ENCODE results near the gene POLD4. TPM values are rescaled to one million over a fixed set of nuclear protein-coding genes. Genes with fewer than 3 reads are reported as not detected.

Gene POLD4
- total and polyA plus RNA-seq, 2 of the 13 experiments (the other 11 are each of a cell fraction or from before 2014, with no cell fraction given) = 10.5 to 27.4 TPM

DNA sequence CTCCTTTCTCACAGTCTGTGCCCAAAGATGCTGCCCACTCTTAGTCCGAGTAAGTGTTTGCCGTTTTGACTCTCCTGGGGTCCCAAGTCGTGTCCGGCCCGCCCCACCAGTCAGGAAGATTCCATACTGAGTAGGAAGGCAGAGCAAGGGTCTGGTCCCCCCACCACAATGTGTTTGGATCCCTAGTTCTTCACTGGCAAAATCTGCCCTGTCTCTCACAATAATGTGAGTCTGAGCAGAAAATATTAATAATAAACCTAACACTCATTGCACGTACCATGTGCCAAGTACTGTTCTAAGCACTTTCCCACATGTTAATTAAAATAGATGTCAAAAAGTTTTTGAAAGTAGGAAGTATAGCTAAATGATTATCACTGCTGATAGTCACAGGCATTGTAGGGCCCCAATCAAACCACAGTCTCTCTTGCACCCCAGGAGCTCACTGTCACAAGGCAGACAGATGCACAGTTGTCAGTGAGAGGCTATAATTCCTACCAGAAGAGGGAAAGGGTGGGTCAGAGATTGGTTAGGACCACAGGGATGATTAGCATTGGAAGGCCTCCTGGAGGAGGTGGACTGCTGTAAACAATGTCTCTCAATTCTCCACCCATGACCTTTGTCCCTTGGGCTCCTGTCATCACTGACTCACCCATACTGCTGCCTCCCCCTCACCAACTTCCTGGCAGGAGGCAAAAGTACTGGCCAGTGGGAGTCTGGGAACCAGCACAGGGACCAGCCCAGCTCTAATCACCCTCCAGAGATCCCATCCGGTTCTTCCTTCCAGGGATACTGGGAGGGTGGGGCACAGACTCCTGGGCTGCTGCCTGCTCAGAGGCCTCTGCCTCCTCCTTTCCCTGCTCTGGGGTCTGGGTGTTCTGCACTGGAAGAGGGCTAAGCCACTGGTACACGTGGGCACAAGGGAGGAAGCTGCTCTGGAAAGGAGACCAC, 1.0 kb upstream of the POLD4 start (continued):
- TF ChIP-seq, protein P1, sequence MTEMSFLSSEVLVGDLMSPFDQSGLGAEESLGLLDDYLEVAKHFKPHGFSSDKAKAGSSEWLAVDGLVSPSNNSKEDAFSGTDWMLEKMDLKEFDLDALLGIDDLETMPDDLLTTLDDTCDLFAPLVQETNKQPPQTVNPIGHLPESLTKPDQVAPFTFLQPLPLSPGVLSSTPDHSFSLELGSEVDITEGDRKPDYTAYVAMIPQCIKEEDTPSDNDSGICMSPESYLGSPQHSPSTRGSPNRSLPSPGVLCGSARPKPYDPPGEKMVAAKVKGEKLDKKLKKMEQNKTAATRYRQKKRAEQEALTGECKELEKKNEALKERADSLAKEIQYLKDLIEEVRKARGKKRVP (CRISPR knock-in tag; IDR thresholded peaks at IDR 0.05) = peak in 1 of 2 experiments; percentile 63; a peak in 1 of 4 replicates
- TF ChIP-seq ZMYM4 (CRISPR knock-in tag; IDR thresholded peaks at IDR 0.05) (no peak), ZMYM3 (CRISPR knock-in tag; IDR thresholded peaks at IDR 0.05) (peak; percentile 81), NR2F6 (IDR thresholded peaks at IDR 0.05) (peak; percentile 80), NR2F6 (CRISPR knock-in tag; IDR thresholded peaks at IDR 0.05) (peak; percentile 94), ZNF30 (CRISPR knock-in tag; IDR thresholded peaks at IDR 0.05) (no peak), ESRRA (CRISPR knock-in tag; IDR thresholded peaks at IDR 0.05; ENCODE audit: low read depth) (0 out of 2 replicates have a peak, but pooled peaks have one; percentile 24), TMF1 (CRISPR knock-in tag; IDR thresholded peaks at IDR 0.05; ENCODE audit: low read depth) (no peak), ETV5 (CRISPR knock-in tag; IDR thresholded peaks at IDR 0.05; ENCODE audit: borderline replicate concordance) (peak; percentile 93), BCL6 (CRISPR knock-in tag; IDR thresholded peaks at IDR 0.05) (peak; percentile 91), ZNF543 (CRISPR knock-in tag; IDR thresholded peaks at IDR 0.05) (0 out of 2 replicates have a peak, but pooled peaks have one; percentile 32), TBP (CRISPR knock-in tag; IDR thresholded peaks at IDR 0.05) (no peak), PHF20 (CRISPR knock-in tag; IDR thresholded peaks at IDR 0.05) (peak; percentile 49; the same call in 1 of the 2 replicates)
- TF ChIP-seq, protein P2, sequence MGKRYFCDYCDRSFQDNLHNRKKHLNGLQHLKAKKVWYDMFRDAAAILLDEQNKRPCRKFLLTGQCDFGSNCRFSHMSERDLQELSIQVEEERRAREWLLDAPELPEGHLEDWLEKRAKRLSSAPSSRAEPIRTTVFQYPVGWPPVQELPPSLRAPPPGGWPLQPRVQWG (CRISPR knock-in tag; IDR thresholded peaks at IDR 0.05; ENCODE audit: borderline replicate concordance, low read depth) = no peak
- TF ChIP-seq, protein P3, sequence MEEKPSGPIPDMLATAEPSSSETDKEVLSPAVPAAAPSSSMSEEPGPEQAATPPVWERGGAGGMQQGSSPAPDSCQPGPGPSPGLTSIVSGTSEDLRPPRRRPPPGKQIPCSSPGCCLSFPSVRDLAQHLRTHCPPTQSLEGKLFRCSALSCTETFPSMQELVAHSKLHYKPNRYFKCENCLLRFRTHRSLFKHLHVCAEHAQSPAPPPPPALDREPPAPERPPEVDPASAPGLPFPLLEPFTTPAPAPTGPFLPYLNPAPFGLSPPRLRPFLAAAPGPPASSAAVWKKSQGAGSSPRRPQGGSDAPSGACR (CRISPR knock-in tag; IDR thresholded peaks at IDR 0.05) = no peak
- TF ChIP-seq, protein P4, sequence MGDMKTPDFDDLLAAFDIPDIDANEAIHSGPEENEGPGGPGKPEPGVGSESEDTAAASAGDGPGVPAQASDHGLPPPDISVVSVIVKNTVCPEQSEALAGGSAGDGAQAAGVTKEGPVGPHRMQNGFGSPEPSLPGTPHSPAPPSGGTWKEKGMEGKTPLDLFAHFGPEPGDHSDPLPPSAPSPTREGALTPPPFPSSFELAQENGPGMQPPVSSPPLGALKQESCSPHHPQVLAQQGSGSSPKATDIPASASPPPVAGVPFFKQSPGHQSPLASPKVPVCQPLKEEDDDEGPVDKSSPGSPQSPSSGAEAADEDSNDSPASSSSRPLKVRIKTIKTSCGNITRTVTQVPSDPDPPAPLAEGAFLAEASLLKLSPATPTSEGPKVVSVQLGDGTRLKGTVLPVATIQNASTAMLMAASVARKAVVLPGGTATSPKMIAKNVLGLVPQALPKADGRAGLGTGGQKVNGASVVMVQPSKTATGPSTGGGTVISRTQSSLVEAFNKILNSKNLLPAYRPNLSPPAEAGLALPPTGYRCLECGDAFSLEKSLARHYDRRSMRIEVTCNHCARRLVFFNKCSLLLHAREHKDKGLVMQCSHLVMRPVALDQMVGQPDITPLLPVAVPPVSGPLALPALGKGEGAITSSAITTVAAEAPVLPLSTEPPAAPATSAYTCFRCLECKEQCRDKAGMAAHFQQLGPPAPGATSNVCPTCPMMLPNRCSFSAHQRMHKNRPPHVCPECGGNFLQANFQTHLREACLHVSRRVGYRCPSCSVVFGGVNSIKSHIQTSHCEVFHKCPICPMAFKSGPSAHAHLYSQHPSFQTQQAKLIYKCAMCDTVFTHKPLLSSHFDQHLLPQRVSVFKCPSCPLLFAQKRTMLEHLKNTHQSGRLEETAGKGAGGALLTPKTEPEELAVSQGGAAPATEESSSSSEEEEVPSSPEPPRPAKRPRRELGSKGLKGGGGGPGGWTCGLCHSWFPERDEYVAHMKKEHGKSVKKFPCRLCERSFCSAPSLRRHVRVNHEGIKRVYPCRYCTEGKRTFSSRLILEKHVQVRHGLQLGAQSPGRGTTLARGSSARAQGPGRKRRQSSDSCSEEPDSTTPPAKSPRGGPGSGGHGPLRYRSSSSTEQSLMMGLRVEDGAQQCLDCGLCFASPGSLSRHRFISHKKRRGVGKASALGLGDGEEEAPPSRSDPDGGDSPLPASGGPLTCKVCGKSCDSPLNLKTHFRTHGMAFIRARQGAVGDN (CRISPR knock-in tag; IDR thresholded peaks at IDR 0.05) = peak; percentile 77
- TF ChIP-seq, protein P5, sequence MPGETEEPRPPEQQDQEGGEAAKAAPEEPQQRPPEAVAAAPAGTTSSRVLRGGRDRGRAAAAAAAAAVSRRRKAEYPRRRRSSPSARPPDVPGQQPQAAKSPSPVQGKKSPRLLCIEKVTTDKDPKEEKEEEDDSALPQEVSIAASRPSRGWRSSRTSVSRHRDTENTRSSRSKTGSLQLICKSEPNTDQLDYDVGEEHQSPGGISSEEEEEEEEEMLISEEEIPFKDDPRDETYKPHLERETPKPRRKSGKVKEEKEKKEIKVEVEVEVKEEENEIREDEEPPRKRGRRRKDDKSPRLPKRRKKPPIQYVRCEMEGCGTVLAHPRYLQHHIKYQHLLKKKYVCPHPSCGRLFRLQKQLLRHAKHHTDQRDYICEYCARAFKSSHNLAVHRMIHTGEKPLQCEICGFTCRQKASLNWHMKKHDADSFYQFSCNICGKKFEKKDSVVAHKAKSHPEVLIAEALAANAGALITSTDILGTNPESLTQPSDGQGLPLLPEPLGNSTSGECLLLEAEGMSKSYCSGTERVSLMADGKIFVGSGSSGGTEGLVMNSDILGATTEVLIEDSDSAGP (CRISPR knock-in tag; IDR thresholded peaks at IDR 0.05; ENCODE audit: borderline replicate concordance) = 0 out of 2 replicates have a peak, but pooled peaks have one; percentile 25
- TF ChIP-seq, protein P6, sequence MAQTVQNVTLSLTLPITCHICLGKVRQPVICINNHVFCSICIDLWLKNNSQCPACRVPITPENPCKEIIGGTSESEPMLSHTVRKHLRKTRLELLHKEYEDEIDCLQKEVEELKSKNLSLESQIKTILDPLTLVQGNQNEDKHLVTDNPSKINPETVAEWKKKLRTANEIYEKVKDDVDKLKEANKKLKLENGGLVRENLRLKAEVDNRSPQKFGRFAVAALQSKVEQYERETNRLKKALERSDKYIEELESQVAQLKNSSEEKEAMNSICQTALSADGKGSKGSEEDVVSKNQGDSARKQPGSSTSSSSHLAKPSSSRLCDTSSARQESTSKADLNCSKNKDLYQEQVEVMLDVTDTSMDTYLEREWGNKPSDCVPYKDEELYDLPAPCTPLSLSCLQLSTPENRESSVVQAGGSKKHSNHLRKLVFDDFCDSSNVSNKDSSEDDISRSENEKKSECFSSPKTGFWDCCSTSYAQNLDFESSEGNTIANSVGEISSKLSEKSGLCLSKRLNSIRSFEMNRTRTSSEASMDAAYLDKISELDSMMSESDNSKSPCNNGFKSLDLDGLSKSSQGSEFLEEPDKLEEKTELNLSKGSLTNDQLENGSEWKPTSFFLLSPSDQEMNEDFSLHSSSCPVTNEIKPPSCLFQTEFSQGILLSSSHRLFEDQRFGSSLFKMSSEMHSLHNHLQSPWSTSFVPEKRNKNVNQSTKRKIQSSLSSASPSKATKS (CRISPR knock-in tag; IDR thresholded peaks at IDR 0.05) = no peak
